GM13976 (cell line): ENCODE data around the gene LRIG1.

Source experiments
- DNase-seq: peaks from one replicate; pipeline ENCODE4 v3.0.0; 2012; ENCODE audit warnings: low spot score
- CTCF ChIP-seq: IDR thresholded peaks from 2 replicates; pipeline ENCODE4 v1.5.1; 2012; ENCODE audit warnings: borderline replicate concordance, mild to moderate bottlenecking; ENCODE audit not compliant: insufficient read depth; ENCODE audit errors: extremely low read depth, missing control alignments, control extremely low read depth
- in situ Hi-C: fragments of 300-500 bp; cut with MboI; formaldehyde crosslinking; loops from one replicate; pipeline ENCODE4 v1.12.0; 2022; ENCODE audit warnings: low sequenced_read_pairs, mixed read lengths, inconsistent platforms; ENCODE audit not compliant: unreplicated experiment

The LRIG1 gene

GRCh38 chr3:66435989-66436388, 64.8 kb downstream of the LRIG1 start:
- TF ChIP-seq CTCF = no peak
- no peak for DNase-seq
- in situ Hi-C loops = no loop called here

GRCh38 chr3:66434726-66435125, 66.1 kb downstream of the LRIG1 start:
- DNase-seq = no peak
- TF ChIP-seq CTCF = no peak
- in situ Hi-C loops = no loop called here

DNA sequence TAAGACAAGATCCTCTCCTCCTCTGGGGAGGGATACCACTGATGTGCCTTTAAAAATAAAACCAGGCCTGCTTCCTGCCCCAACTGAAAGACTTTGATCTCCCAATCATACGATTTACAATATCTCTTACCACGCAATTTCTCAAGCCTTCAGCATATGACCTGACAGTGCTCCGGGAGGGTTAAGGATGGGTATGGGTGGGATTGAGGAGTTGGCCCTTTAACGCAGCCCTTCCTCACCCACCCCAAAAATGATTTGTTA, 67.4 kb downstream of the LRIG1 start:
- in situ Hi-C loops = no loop called here
- TF ChIP-seq CTCF = no peak
- DNase-seq = no peak

- in situ Hi-C loops = no loop called here
- DNase-seq = no peak
- TF ChIP-seq CTCF = no peak
Measured at GRCh38 chr3:66432767-66433521, 67.9 kb downstream of the LRIG1 start.

- no peak for DNase-seq
- TF ChIP-seq CTCF = no peak
- in situ Hi-C loops = no loop called here
Measured at GRCh38 chr3:66432041-66432766, 68.6 kb downstream of the LRIG1 start.

GRCh38 chr3:66431494-66431893, 69.3 kb downstream of the LRIG1 start:
- DNase-seq = no peak
- TF ChIP-seq CTCF = no peak
- in situ Hi-C loops = no loop called here

DNA sequence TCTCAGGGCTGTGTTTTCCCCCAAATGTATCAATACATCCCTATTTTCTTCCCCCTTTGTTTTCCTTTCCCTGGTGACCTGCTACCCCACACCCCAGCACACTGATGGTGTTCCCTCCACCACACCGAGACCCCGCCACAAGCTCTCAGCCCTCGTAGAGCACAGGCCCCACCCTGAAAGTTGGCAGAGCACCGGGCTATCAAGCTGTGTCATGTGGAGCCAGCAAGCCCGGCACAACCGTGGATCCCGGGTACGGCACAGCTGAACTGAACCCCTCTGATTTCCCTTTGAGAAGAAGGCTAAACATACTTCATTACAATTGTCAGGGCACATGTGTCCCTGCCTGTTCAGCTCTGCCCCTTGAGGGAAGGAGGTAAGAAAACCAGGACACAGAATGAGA, 69.9 kb downstream of the LRIG1 start:
- TF ChIP-seq CTCF = no peak
- in situ Hi-C loops = no loop called here
- DNase-seq = no peak
